BJ (cell line): ENCODE results near the gene C19orf33. TPM values are rescaled to one million over a fixed set of nuclear protein-coding genes. Genes with fewer than 3 reads are reported as not detected.

Experiments
- CTCF ChIA-PET: fragments of 350-600 bp; formaldehyde crosslinking; extraction: SDS; loops from one replicate; lab custom pipeline; 2021; ENCODE audit warnings: antibody characterized with exemption, inconsistent platforms; lab: Yijun Ruan, JAX
- POLR2A ChIA-PET: fragments of 300-600 bp; sonication (Branson Sonifier 250); formaldehyde crosslinking; extraction: SDS; loops from one replicate; lab custom pipeline; 2021; ENCODE audit warnings: antibody characterized with exemption; lab: Charles Lee
- DNase-seq: peaks from one replicate; pipeline ENCODE4 v3.0.0-alpha.2; 2011; ENCODE audit warnings: low read depth
- H3K27me3 ChIP-seq: 2 replicates; pipeline ENCODE4 v1.6.0; 2011; ENCODE audit warnings: low read length; ENCODE audit not compliant: control insufficient read depth, insufficient read depth
- H3K36me3 ChIP-seq: 2 replicates; pipeline ENCODE4 v1.5.1; 2011; ENCODE audit warnings: low read length; ENCODE audit not compliant: control insufficient read depth, insufficient read depth
- H3K4me3 ChIP-seq: 2 replicates; pipeline ENCODE4 v1.5.1; 2011; ENCODE audit warnings: low read depth, mild to moderate bottlenecking, control low read depth, low read length
- CTCF ChIP-seq: IDR thresholded peaks from 2 replicates; pipeline ENCODE4 v1.5.1; 2011; ENCODE audit warnings: low read depth, mild to moderate bottlenecking, control low read depth, inconsistent platforms, low read length, moderate library complexity; ENCODE audit not compliant: insufficient read depth
- polyA plus RNA-seq: library from polyadenylated mRNA; depleted of rRNA; stranded (reverse); fragments of >200 nt; gene quantifications from 2 replicates; pipeline ENCODE4 v1.2.3, GENCODE V29; 2011

Gene C19orf33
- polyA plus RNA-seq, 1 experiment: 0.88 TPM

- CTCF ChIA-PET: interaction anchor here (4.9 kb wide), 1 partner anchor 85 kb away, joined by 41 read pairs; no protein-coding TSS in a partner anchor
- Histone ChIP-seq H3K36me3 (peaks cover 23% of the 10 kb centered on the region), H3K4me3 (no peak overlapping the region), H3K27me3 (no peaks in the 10 kb centered on the region)
- POLR2A ChIA-PET: no interaction called here
- TF ChIP-seq CTCF: no peak
- DNase-seq: no peak
Observed at GRCh38 chr19:38329651-38330050, 25.6 kb downstream of the C19orf33 start.

GRCh38 chr19:38331728-38332127 lies 27.7 kb downstream of the C19orf33 start:
- no peak for DNase-seq
- POLR2A ChIA-PET: no interaction called here
- no peaks in the 10 kb centered on the region for H3K27me3 ChIP-seq
- H3K36me3 ChIP-seq: peaks cover 16% of the 10 kb centered on the region
- CTCF ChIA-PET: interaction anchor here (1.6 to 6.4 kb wide), 3 partner anchors 12 to 97 kb away, joined by 7 to 43 read pairs (median 41); partner anchors contain the start of gene KCNK6
- H3K4me3 ChIP-seq: no peak overlapping the region
- no peak for TF ChIP-seq CTCF

GRCh38 chr19:38333245-38333644 lies 29.2 kb downstream of the C19orf33 start:
- H3K4me3 ChIP-seq: no peak overlapping the region
- H3K27me3 ChIP-seq: no peaks in the 10 kb centered on the region
- H3K36me3 ChIP-seq: peaks cover 3% of the 10 kb centered on the region
- POLR2A ChIA-PET: no interaction called here
- CTCF ChIA-PET: interaction anchor here (1.0 to 6.4 kb wide), 4 partner anchors 24 to 98 kb away, joined by 3 to 43 read pairs (median 23); no protein-coding TSS in a partner anchor
- DNase-seq: no peak
- no peak for TF ChIP-seq CTCF

- POLR2A ChIA-PET: interaction anchor here (0.6 kb wide), 1 partner anchor 595 kb away, joined by 5 read pairs; no protein-coding TSS in a partner anchor
- peak overlapping the region; percentile 76 for H3K4me3 ChIP-seq
Observed at GRCh38 chr19:38335949-38336637, 32.0 kb downstream of the C19orf33 start.

More at GRCh38 chr19:38335949-38336637, 32.0 kb downstream of the C19orf33 start:
- CTCF ChIA-PET: interaction anchor here (0.6 to 6.4 kb wide), 21 partner anchors 14 to 439 kb away, joined by 3 to 63 read pairs (median 4); partner anchors contain the start of genes GGN and PSMD8
- DNase-seq: peak; percentile 80
- TF ChIP-seq CTCF: no peak
- no peaks in the 10 kb centered on the region for H3K36me3 ChIP-seq
- H3K27me3 ChIP-seq: no peaks in the 10 kb centered on the region
